Measurements from ENCODE around the gene MC1R.

Gene MC1R

GRCh38 chr16:89936508-89936907, 17.8 kb downstream of the MC1R start:
- peaks cover 58% of the 10 kb centered on the region for H3K36me3 ChIP-seq

GRCh38 chr16:89936981-89937380, 18.3 kb downstream of the MC1R start:
- Histone ChIP-seq H3K36me3 (peaks cover 53% of the 10 kb centered on the region), H3K4me3 (ENCODE audit: low read depth, low read length) (no peak overlapping the region), H3K27me3 (no peaks in the 10 kb centered on the region), H3K9me3 (no peaks in the 10 kb centered on the region), H3K4me1 (no peaks in the 10 kb centered on the region)
- DNase-seq, result no peak
- TF ChIP-seq CTCF (IDR thresholded peaks at IDR 0.05; ENCODE audit: low read depth, low read length), result no peak

More at GRCh38 chr16:89936508-89936907, 17.8 kb downstream of the MC1R start:
- H3K27me3 ChIP-seq, result no peaks in the 10 kb centered on the region
- TF ChIP-seq CTCF (IDR thresholded peaks at IDR 0.05; ENCODE audit: low read depth, low read length), result no peak
- H3K4me1 ChIP-seq, result no peaks in the 10 kb centered on the region
- no peak for DNase-seq
- H3K9me3 ChIP-seq, result no peaks in the 10 kb centered on the region
- no peak overlapping the region for H3K4me3 ChIP-seq (ENCODE audit: low read depth, low read length)

- TF ChIP-seq CTCF (IDR thresholded peaks at IDR 0.05; ENCODE audit: low read depth, low read length), result no peak
- no peaks in the 10 kb centered on the region for H3K4me1 ChIP-seq
- H3K36me3 ChIP-seq, result peaks cover 39% of the 10 kb centered on the region
Observed at GRCh38 chr16:89938175-89938885, 19.7 kb downstream of the MC1R start.

GRCh38 chr16:89944773-89945172, 26.1 kb downstream of the MC1R start:
- no peak for TF ChIP-seq CTCF (IDR thresholded peaks at IDR 0.05; ENCODE audit: low read depth, low read length)
- DNase-seq, result no peak
- Histone ChIP-seq H3K27me3 (no peaks in the 10 kb centered on the region), H3K9me3 (no peaks in the 10 kb centered on the region), H3K4me1 (no peaks in the 10 kb centered on the region), H3K4me3 (ENCODE audit: low read depth, low read length) (no peak overlapping the region), H3K36me3 (no peaks in the 10 kb centered on the region)

More at GRCh38 chr16:89938175-89938885, 19.7 kb downstream of the MC1R start:
- Histone ChIP-seq H3K9me3 (no peaks in the 10 kb centered on the region), H3K4me3 (ENCODE audit: low read depth, low read length) (no peak overlapping the region), H3K27me3 (no peaks in the 10 kb centered on the region)
- no peak for DNase-seq

GRCh38 chr16:89945654-89946053, 27.0 kb downstream of the MC1R start:
- DNase-seq, result no peak
- Histone ChIP-seq H3K9me3 (no peaks in the 10 kb centered on the region), H3K4me1 (no peaks in the 10 kb centered on the region), H3K36me3 (no peaks in the 10 kb centered on the region), H3K4me3 (ENCODE audit: low read depth, low read length) (no peak overlapping the region), H3K27me3 (no peaks in the 10 kb centered on the region)
- TF ChIP-seq CTCF (IDR thresholded peaks at IDR 0.05; ENCODE audit: low read depth, low read length), result no peak

GRCh38 chr16:89946515-89946914, 27.9 kb downstream of the MC1R start:
- H3K36me3 ChIP-seq, result no peaks in the 10 kb centered on the region
- H3K4me1 ChIP-seq, result no peaks in the 10 kb centered on the region
- no peak for DNase-seq
- no peaks in the 10 kb centered on the region for H3K27me3 ChIP-seq
- H3K4me3 ChIP-seq (ENCODE audit: low read depth, low read length), result no peak overlapping the region
- no peaks in the 10 kb centered on the region for H3K9me3 ChIP-seq
- TF ChIP-seq CTCF (IDR thresholded peaks at IDR 0.05; ENCODE audit: low read depth, low read length), result no peak

All from BE2C (cell line).